B cell (primary cell): ENCODE measurements around the gene PANK1. TPM values are rescaled to one million over a fixed set of nuclear protein-coding genes. Genes with fewer than 3 reads are reported as not detected.
"Not testable (repeated sequence)": the region's sequence is repeated elsewhere in the genome, so short reads cannot be mapped to it uniquely, and the experiment has no call there.

Experiments
- ATAC-seq: fragments of 200-7000 bp; cut with Tn5 transposase; one replicate; pipeline ENCODE4 v1.10.0; 2021; ENCODE audit warnings: low read depth, mild to moderate bottlenecking, moderate number of reproducible peaks, moderate library complexity
- CTCF ChIA-PET: fragments of 350-600 bp; sonication (Branson Sonifier 250); formaldehyde crosslinking; loops from one replicate; lab custom pipeline; 2021; ENCODE audit warnings: antibody characterized with exemption, inconsistent platforms; lab: Charles Lee
- POLR2A ChIA-PET: fragments of 350-600 bp; sonication (Branson Sonifier 250); formaldehyde crosslinking; loops from one replicate; lab custom pipeline; 2021; ENCODE audit warnings: antibody characterized with exemption; lab: Charles Lee
- DNase-seq: peaks from one replicate; pipeline ENCODE4 v3.0.0; 2013
- H2AFZ ChIP-seq: 2 replicates; pipeline ENCODE4 v1.6.1; 2012; ENCODE audit warnings: mild to moderate bottlenecking, low read depth, low read length; ENCODE audit not compliant: insufficient read depth, poor library complexity, severe bottlenecking
- H3K27ac ChIP-seq, 2 donors: 1 replicate in 1 of 2; 2 replicates in 1 of 2; pipeline ENCODE4 v1.5.1; 2012 to 2013; ENCODE audit warnings: low read length in 2 of 2, mild to moderate bottlenecking in 2 of 2, moderate library complexity in 1 of 2
- H3K27me3 ChIP-seq, 4 experiments: fragments of 200-600 bp in 1 of 4; sonication (generic) in 1 of 4; replicated peaks in 1 of 4; 1 replicate in 2 of 4; 2 replicates in 2 of 4; pipeline versions ENCODE4 v1.6.1 to v1.7.0; 2013 to 2016; ENCODE audit warnings: low read length in 3 of 4, mild to moderate bottlenecking in 2 of 4, mixed read lengths in 1 of 4, moderate library complexity in 1 of 4; ENCODE audit not compliant: insufficient read depth in 4 of 4, control insufficient read depth in 3 of 4; ENCODE audit errors: control extremely low read depth in 1 of 4
- H3K36me3 ChIP-seq, 2 experiments: replicated peaks in 1 of 2; 1 replicate in 1 of 2; 2 replicates in 1 of 2; pipeline versions ENCODE4 v1.6.1 to v1.7.1; 2013; ENCODE audit warnings: low read length in 1 of 2; ENCODE audit not compliant: insufficient read depth in 2 of 2, control insufficient read depth in 1 of 2; ENCODE audit errors: control extremely low read depth in 1 of 2, extremely low read depth in 1 of 2
- H3K4me1 ChIP-seq, 2 donors: fragments of 200-600 bp in 1 of 2; sonication (generic) in 1 of 2; 1 replicate in 1 of 2; 2 replicates in 1 of 2; pipeline versions ENCODE4 v1.5.1 to v1.6.1; 2013 to 2017; ENCODE audit warnings: low read length in 2 of 2; ENCODE audit not compliant: control insufficient read depth in 2 of 2, insufficient read depth in 2 of 2
- H3K4me2 ChIP-seq: replicated peaks from 2 replicates; pipeline ENCODE3; 2012; ENCODE audit warnings: mild to moderate bottlenecking, low read depth, low read length; ENCODE audit not compliant: poor library complexity, severe bottlenecking
- H3K4me3 ChIP-seq, 5 experiments: fragments of 200-600 bp in 1 of 5; sonication (generic) in 1 of 5; 1 replicate in 3 of 5; 2 replicates in 2 of 5; pipeline versions ENCODE4 v1.5.1 to v1.7.0; 2011 to 2016; ENCODE audit warnings: low read length in 4 of 5, mild to moderate bottlenecking in 4 of 5, low read depth in 2 of 5, control low read depth in 1 of 5, moderate library complexity in 1 of 5; ENCODE audit not compliant: insufficient read depth in 1 of 5; ENCODE audit errors: control extremely low read depth in 1 of 5, extremely low read depth in 1 of 5
- H3K79me2 ChIP-seq: fragments of 200-600 bp; sonication (generic); one replicate; pipeline ENCODE4 v1.6.0; 2016; ENCODE audit warnings: low read length; ENCODE audit not compliant: control insufficient read depth, insufficient read depth
- H3K9ac ChIP-seq: fragments of 200-600 bp; sonication (generic); 2 replicates; pipeline ENCODE4 v1.6.1; 2017; ENCODE audit warnings: mild to moderate bottlenecking, low read length, moderate library complexity
- H3K9me3 ChIP-seq, 3 donors: one replicate each; pipeline versions ENCODE4 v1.6.1 to v1.7.1; 2013; ENCODE audit warnings: low read length in 2 of 3; ENCODE audit not compliant: control insufficient read depth in 2 of 3, insufficient read depth in 1 of 3; ENCODE audit errors: control extremely low read depth in 1 of 3
- H4K20me1 ChIP-seq: 2 replicates; pipeline ENCODE4 v1.6.0; 2012; ENCODE audit warnings: mild to moderate bottlenecking, low read length; ENCODE audit not compliant: insufficient read depth, control insufficient read depth, poor library complexity, severe bottlenecking
- H3K27ac Mint-ChIP-seq: one replicate; pipeline ENCODE4 v1.8.0; 2021; ENCODE audit warnings: mixed read lengths
- H3K27me3 Mint-ChIP-seq: one replicate; pipeline ENCODE4 v1.8.0; 2021; ENCODE audit warnings: mixed read lengths
- H3K4me1 Mint-ChIP-seq: one replicate; pipeline ENCODE4 v1.8.0; 2021; ENCODE audit warnings: mixed read lengths
- H3K4me3 Mint-ChIP-seq: one replicate; pipeline ENCODE4 v1.8.0; 2021; ENCODE audit warnings: mixed read lengths
- H3K9me3 Mint-ChIP-seq: one replicate; pipeline ENCODE4 v1.8.0; 2022; ENCODE audit warnings: mixed read lengths; ENCODE audit not compliant: insufficient read depth
- EZH2 ChIP-seq: IDR thresholded peaks from 2 replicates; pipeline ENCODE4 v1.6.1; 2012; ENCODE audit warnings: borderline replicate concordance, low read depth, mild to moderate bottlenecking, moderate library complexity, low read length; ENCODE audit not compliant: insufficient read depth, poor library complexity, severe bottlenecking
- WGBS: methylation state at CpG from one replicate; pipeline ENCODE4 v1.1.5; 2013; ENCODE audit warnings: missing lambda C conversion rate; ENCODE audit not compliant: insufficient coverage; 5-methylcytosine and 5-hydroxymethylcytosine counted together
- intact Hi-C: fragments of 100-400 bp; cut with micrococcal nuclease; formaldehyde crosslinking; loops from one replicate; pipeline ENCODE4 v1.10.0; 2022
- polyA plus RNA-seq: library from polyadenylated mRNA; depleted of rRNA; stranded (reverse); fragments of >200 nt; gene quantifications from 2 replicates; pipeline ENCODE4 v1.2.3, GENCODE V29; 2012
- total RNA-seq, 2 donors: library from RNA; stranded (reverse); fragments of 120-200 nt in 1 of 2; gene quantifications; 1 replicate in 1 of 2; 2 replicates in 1 of 2; pipeline versions ENCODE4 v1.2.3 to v1.2.4, GENCODE V29; 2013 to 2022
- TF ChIP-seq, protein P1 (sequence below): fragments of 200-600 bp; IDR thresholded peaks from one replicate; pipeline ENCODE4 v1.8.0; 2022; ENCODE audit warnings: antibody characterized with exemption, mild to moderate bottlenecking

The PANK1 gene
- total and polyA plus RNA-seq, 2 donors (not counting 1 experiment from before 2014, with no cell fraction given) = 0.31 to 2.9 TPM

DNA sequence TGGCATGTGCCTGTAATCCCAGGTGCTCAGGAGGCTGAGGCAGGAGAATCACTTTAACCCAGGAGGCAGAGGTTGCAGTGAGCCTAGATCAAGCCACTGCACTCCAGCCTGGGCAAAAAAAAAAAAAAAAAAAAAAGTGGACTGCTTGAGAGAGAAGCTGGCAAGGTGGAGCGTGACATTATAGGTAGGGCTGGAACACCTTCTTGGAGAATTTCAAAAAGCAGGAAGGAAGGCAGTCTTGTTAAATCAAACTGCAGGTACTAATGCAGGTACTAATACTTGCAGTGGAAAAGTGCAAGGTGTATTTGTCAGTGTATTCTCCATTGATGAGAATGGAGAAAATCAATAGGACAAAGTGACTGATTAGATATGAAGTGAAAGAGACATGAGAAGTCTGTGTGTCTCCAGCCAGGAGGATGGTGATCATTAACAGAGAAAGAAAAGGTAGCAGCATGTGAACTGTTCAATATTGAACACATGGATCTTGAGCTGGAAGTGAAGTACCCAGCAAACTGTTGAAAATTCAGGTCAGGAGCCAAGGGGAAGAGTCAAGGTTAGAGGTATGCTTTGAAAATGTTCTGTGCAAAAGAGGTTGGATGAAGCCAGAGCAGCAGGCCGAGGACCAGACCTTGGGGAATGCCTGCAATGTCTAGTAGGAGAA lies 97.1 kb downstream of the PANK1 start:
- no peaks in the 10 kb centered on the region for H3K36me3 ChIP-seq
- H3K79me2 ChIP-seq = no peaks in the 10 kb centered on the region
- POLR2A ChIA-PET = interaction anchor here (0.7 kb wide), 1 partner anchor 74 kb away, joined by 4 read pairs; no protein-coding TSS in a partner anchor
- no peaks in the 10 kb centered on the region for H4K20me1 ChIP-seq
- H3K27ac Mint-ChIP-seq = no peak overlapping the region
- no peak overlapping the region for H3K4me2 ChIP-seq
- H3K9me3 ChIP-seq = no peaks in the 10 kb centered on the region
- peaks cover 13% of the 10 kb centered on the region for H3K27me3 Mint-ChIP-seq
- H3K27me3 ChIP-seq = no peaks in the 10 kb centered on the region
- no peak overlapping the region for H3K4me3 Mint-ChIP-seq
- DNase-seq (no peak), ATAC-seq (no peak)
- H3K4me3 ChIP-seq = no peak overlapping the region
- H3K4me1 ChIP-seq = no peaks in the 10 kb centered on the region
- WGBS = 52% methylated on average over 2 of the region's 2 CpGs
- TF ChIP-seq, protein P1, sequence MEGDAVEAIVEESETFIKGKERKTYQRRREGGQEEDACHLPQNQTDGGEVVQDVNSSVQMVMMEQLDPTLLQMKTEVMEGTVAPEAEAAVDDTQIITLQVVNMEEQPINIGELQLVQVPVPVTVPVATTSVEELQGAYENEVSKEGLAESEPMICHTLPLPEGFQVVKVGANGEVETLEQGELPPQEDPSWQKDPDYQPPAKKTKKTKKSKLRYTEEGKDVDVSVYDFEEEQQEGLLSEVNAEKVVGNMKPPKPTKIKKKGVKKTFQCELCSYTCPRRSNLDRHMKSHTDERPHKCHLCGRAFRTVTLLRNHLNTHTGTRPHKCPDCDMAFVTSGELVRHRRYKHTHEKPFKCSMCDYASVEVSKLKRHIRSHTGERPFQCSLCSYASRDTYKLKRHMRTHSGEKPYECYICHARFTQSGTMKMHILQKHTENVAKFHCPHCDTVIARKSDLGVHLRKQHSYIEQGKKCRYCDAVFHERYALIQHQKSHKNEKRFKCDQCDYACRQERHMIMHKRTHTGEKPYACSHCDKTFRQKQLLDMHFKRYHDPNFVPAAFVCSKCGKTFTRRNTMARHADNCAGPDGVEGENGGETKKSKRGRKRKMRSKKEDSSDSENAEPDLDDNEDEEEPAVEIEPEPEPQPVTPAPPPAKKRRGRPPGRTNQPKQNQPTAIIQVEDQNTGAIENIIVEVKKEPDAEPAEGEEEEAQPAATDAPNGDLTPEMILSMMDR = no peak
- TF ChIP-seq EZH2 = no peak
- intact Hi-C loops = no loop called here
- no peaks in the 10 kb centered on the region for H3K4me1 Mint-ChIP-seq
- H3K9ac ChIP-seq = no peak overlapping the region
- no peaks in the 10 kb centered on the region for H3K9me3 Mint-ChIP-seq
- no peak overlapping the region for H2AFZ ChIP-seq
- H3K27ac ChIP-seq = no peak overlapping the region
- CTCF ChIA-PET = no interaction called here

DNA sequence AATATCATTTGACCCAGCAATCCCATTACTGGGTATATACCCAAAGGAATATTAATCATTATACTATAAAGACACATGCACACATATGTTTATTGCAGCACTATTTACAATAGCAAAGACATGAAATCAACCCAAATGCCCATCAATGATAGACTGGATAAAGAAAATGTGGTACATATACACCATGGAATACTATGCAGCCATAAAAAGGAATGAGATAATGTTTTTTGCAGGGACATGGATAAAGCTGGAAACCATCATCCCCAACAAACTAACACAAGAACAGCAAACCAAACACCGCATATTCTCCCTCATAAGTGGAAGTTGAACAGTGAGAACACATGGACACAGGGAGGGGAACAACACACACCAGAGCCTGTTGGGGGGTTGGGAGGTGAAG lies 98.4 kb downstream of the PANK1 start:
- H4K20me1 ChIP-seq, H2AFZ ChIP-seq, H3K79me2 ChIP-seq, intact Hi-C loops, H3K27ac ChIP-seq, H3K4me3 ChIP-seq, H3K4me1 ChIP-seq, H3K36me3 ChIP-seq, H3K9ac ChIP-seq, H3K4me1 Mint-ChIP-seq, ATAC-seq, DNase-seq, H3K27ac Mint-ChIP-seq, H3K9me3 ChIP-seq, POLR2A ChIA-PET, H3K4me2 ChIP-seq, H3K4me3 Mint-ChIP-seq, H3K9me3 Mint-ChIP-seq, H3K27me3 ChIP-seq, CTCF ChIA-PET: not testable (repeated sequence)
- H3K27me3 Mint-ChIP-seq = peaks cover 18% of the 10 kb centered on the region
- WGBS = no CpG with 5 or more reads among the region's 1 CpG
